ENCODE results near the gene SNX5.
"Not testable (repeated sequence)": the region's sequence is repeated elsewhere in the genome, so short reads cannot be mapped to it uniquely, and the experiment has no call there.

SNX5 gene

GRCh38 chr20:17992847-17993513 is 24.4 kb upstream of the SNX5 start:
- no peak for DNase-seq

GRCh38 chr20:17992224-17992637 is 23.6 kb upstream of the SNX5 start:
- DNase-seq: no peak

GRCh38 chr20:17990278-17990972 is 21.8 kb upstream of the SNX5 start:
- no peak for DNase-seq

- peak; percentile 46 for DNase-seq
Observed at GRCh38 chr20:17987988-17988387, 19.4 kb upstream of the SNX5 start.

GRCh38 chr20:17985388-17986018 is 16.9 kb upstream of the SNX5 start:
- DNase-seq: no peak

GRCh38 chr20:17976305-17976704 is 7.7 kb upstream of the SNX5 start:
- no peak for DNase-seq

GRCh38 chr20:17972121-17972520 is 3.5 kb upstream of the SNX5 start:
- DNase-seq: no peak

- no peak for DNase-seq
Observed at GRCh38 chr20:17971300-17972013, 2.9 kb upstream of the SNX5 start.

GRCh38 chr20:17969884-17970409 is 1.4 kb upstream of the SNX5 start:
- DNase-seq: peak; percentile 48

GRCh38 chr20:17969278-17969883 is 787 bp upstream of the SNX5 start:
- DNase-seq: no peak

- DNase-seq: no peak
Observed at GRCh38 chr20:17967521-17968365, 851 bp downstream of the SNX5 start.

- DNase-seq: peak; percentile 50
Observed at GRCh38 chr20:17966432-17967310, 1.9 kb downstream of the SNX5 start.

GRCh38 chr20:17965042-17965697 is 3.4 kb downstream of the SNX5 start:
- no peak for DNase-seq

GRCh38 chr20:17964632-17965031 is 4.0 kb downstream of the SNX5 start:
- DNase-seq: no peak

- no peak for DNase-seq
Observed at GRCh38 chr20:17964073-17964472, 4.5 kb downstream of the SNX5 start.

GRCh38 chr20:17963114-17963897 is 5.3 kb downstream of the SNX5 start:
- DNase-seq: peak; percentile 12

- no peak for DNase-seq
Observed at GRCh38 chr20:17961587-17961940, 7.0 kb downstream of the SNX5 start.

- no peak for DNase-seq
Observed at GRCh38 chr20:17960927-17961586, 7.5 kb downstream of the SNX5 start.

GRCh38 chr20:17960400-17960885 is 8.2 kb downstream of the SNX5 start:
- DNase-seq: not testable (repeated sequence)

Data from central memory CD4-positive, alpha-beta T cell (primary cell).